GM19395 (cell line): Measurements from ENCODE around the gene HERC3.

Experiments used
- ATAC-seq: cut with Tn5 transposase; IDR thresholded peaks from one replicate; pipeline ENCODE4 v1.9.1; 2021; ENCODE audit warnings: mild to moderate bottlenecking, moderate library complexity; ENCODE audit not compliant: unreplicated experiment

The HERC3 gene

GRCh38 chr4:88713782-88714181, 121.5 kb downstream of the HERC3 start:
- no peak for ATAC-seq

GRCh38 chr4:88718098-88718497, 125.8 kb downstream of the HERC3 start:
- no peak for ATAC-seq

GRCh38 chr4:88719381-88719780, 127.1 kb downstream of the HERC3 start:
- ATAC-seq, result no peak

- no peak for ATAC-seq
Observed at GRCh38 chr4:88720451-88721428, 128.5 kb downstream of the HERC3 start.

GRCh38 chr4:88722276-88722780, 130.0 kb downstream of the HERC3 start:
- no peak for ATAC-seq

GRCh38 chr4:88722828-88723227, 130.5 kb downstream of the HERC3 start:
- no peak for ATAC-seq

- no peak for ATAC-seq
Observed at GRCh38 chr4:88724406-88724805, 132.1 kb downstream of the HERC3 start.

- no peak for ATAC-seq
Observed at GRCh38 chr4:88725143-88725542, 132.9 kb downstream of the HERC3 start.

GRCh38 chr4:88725986-88726385, 133.7 kb downstream of the HERC3 start:
- ATAC-seq, result no peak

- no peak for ATAC-seq
Observed at GRCh38 chr4:88728146-88728545, 135.9 kb downstream of the HERC3 start.

GRCh38 chr4:88729146-88729760, 137.0 kb downstream of the HERC3 start:
- ATAC-seq, result no peak

GRCh38 chr4:88730811-88731210, 138.5 kb downstream of the HERC3 start:
- no peak for ATAC-seq

GRCh38 chr4:88731381-88731780, 139.1 kb downstream of the HERC3 start:
- no peak for ATAC-seq

- ATAC-seq, result no peak
Observed at GRCh38 chr4:88732714-88733368, 140.6 kb downstream of the HERC3 start.

GRCh38 chr4:88734403-88734949, 142.2 kb downstream of the HERC3 start:
- ATAC-seq, result no peak

GRCh38 chr4:88735564-88735963, 143.3 kb downstream of the HERC3 start:
- ATAC-seq, result no peak

GRCh38 chr4:88736264-88736663, 144.0 kb downstream of the HERC3 start:
- peak; percentile 40 for ATAC-seq

- peak; percentile 98 for ATAC-seq
Observed at GRCh38 chr4:88737307-88737941, 145.1 kb downstream of the HERC3 start.

GRCh38 chr4:88738180-88738579, 145.9 kb downstream of the HERC3 start:
- ATAC-seq, result no peak

- no peak for ATAC-seq
Observed at GRCh38 chr4:88742561-88742960, 150.3 kb downstream of the HERC3 start.

GRCh38 chr4:88743696-88744095, 151.4 kb downstream of the HERC3 start:
- no peak for ATAC-seq
